Measurements from ENCODE around the gene DPRX. TPM values are rescaled to one million over a fixed set of nuclear protein-coding genes. Genes with fewer than 3 reads are reported as not detected.
"Not testable (repeated sequence)": the region's sequence is repeated elsewhere in the genome, so short reads cannot be mapped to it uniquely, and the experiment has no call there.

DPRX gene
- total RNA-seq, 2 experiments from 2014 or later = not detected

DNA sequence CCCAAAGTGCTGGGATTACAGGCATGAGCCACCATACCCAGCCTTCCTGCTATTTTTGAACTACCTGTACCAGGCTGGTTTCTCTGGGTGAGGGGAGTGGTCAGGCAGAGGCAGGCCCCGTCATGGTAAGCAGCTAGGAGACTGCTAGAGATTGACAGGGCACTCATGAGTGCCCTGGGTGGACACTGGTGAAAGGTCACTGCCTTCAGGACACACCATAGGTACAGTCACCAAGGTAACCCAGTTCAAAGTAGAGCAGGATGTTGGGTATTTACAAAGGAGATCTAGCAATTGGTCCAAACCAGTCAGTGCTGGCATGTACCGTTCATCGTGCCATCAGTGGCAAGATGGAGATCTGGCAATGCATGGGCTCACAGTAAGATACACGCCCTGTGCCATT is 25.5 kb downstream of the DPRX start:
- POLR2A ChIA-PET = no interaction called here
- Mint-ChIP-seq H3K4me3 (no peak overlapping the region), H3K27ac (no peak overlapping the region), H3K9me3 (peaks cover 29% of the 10 kb centered on the region), H3K4me1 (no peaks in the 10 kb centered on the region), H3K36me3 (ENCODE audit: low read depth) (no peaks in the 10 kb centered on the region), H3K27me3 (no peaks in the 10 kb centered on the region)
- no peak for DNase-seq
- CTCF ChIA-PET = no interaction called here

DNA sequence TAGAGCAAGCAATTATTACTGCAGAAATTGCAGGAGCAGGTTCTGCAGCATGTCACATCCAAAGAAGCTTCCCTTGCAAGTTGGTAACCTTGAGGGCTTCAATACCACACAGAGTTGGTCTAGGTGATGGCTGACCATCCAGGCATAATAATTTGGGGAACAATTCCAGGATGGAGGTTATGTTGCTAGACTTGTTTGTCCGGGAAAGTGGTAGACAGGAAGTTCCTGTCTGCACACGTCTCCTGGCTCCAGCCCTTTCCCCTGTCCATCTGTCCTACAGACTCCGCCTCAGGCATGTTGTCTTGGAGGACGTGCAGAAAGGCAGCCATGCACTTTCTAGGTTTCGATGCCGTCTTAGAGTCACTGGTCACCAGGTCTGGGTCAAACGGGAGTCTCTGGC is 26.0 kb downstream of the DPRX start:
- Mint-ChIP-seq H3K4me3 (no peak overlapping the region), H3K4me1 (no peaks in the 10 kb centered on the region), H3K27ac (no peak overlapping the region), H3K27me3 (no peaks in the 10 kb centered on the region), H3K9me3 (peaks cover 28% of the 10 kb centered on the region), H3K36me3 (ENCODE audit: low read depth) (no peaks in the 10 kb centered on the region)
- ChIA-PET CTCF (no interaction called here), POLR2A (no interaction called here)
- no peak for DNase-seq

DNA sequence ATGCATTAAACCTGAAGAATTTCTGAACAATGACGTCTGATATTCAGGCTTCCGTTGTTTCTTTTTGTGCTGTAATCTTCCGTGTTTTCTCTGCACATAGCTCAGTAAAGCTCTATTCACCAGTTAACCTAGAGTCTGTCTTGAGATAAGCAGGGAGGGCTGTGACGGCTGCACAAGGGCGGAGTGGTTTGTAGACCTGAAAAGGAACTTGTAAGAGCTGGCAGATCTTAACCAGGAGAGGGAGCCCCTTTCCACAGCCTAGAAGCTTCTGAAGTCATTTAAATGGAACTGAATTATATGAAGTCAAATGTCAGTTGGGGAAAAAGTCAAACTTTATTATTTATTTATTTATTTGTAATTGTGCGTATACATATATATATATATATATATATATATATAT is 27.5 kb downstream of the DPRX start:
- Mint-ChIP-seq H3K27ac (no peak overlapping the region), H3K36me3 (ENCODE audit: low read depth) (no peaks in the 10 kb centered on the region), H3K27me3 (no peaks in the 10 kb centered on the region), H3K4me3 (no peak overlapping the region), H3K4me1 (no peaks in the 10 kb centered on the region), H3K9me3 (peaks cover 28% of the 10 kb centered on the region)
- POLR2A ChIA-PET = no interaction called here
- CTCF ChIA-PET = interaction anchor here (0.6 to 1.2 kb wide), 2 partner anchors 85 to 133 kb away, joined by 3 to 4 read pairs; no protein-coding TSS in a partner anchor
- DNase-seq = no peak

DNA sequence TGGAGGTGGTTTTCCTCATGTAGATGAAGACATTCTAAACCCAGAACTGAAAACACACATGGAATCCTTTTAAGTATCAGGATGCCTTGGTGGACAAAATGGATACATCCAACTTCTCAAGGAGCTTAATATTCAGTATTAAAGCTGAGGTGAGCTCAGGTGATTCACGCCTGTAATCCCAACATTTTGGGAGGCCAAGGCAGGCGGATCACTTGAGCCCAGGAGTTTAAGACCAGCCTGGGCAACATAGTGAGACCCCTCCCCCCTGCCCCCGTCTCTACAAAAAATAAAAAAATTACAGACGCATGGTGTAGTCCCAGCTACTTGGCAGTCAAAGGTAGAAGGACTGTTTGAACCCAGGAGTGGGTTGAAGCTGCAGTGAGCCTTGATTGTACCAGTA is 28.8 kb downstream of the DPRX start:
- Mint-ChIP-seq H3K36me3 (ENCODE audit: low read depth) (no peaks in the 10 kb centered on the region), H3K4me3 (no peak overlapping the region), H3K27me3 (no peaks in the 10 kb centered on the region), H3K4me1 (no peaks in the 10 kb centered on the region), H3K9me3 (peaks cover 25% of the 10 kb centered on the region), H3K27ac (no peak overlapping the region)
- DNase-seq = no peak
- ChIA-PET CTCF (no interaction called here), POLR2A (no interaction called here)

DNA sequence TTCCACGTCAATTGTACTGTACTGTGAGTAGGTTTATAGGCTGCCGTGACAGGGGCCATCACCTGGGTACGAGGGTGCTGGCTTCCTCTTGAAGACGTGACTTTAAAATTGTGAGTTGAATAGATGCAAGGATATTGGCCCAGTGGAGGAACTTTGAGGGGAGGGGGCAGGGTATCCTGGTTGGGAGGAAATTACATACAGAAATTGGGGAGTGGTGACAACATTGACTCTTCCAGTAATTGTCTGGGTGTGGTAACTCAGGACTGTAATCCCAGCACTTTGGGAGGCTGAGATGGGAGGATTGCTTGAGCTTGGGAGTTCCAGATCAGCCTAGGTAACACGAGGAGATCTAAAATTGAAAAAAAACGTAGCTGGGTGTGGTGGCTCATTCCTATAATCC is 30.4 kb downstream of the DPRX start:
- ChIA-PET POLR2A (no interaction called here), CTCF (no interaction called here)
- Mint-ChIP-seq H3K36me3 (ENCODE audit: low read depth) (no peaks in the 10 kb centered on the region), H3K4me3 (no peak overlapping the region), H3K27ac (no peak overlapping the region), H3K27me3 (no peaks in the 10 kb centered on the region), H3K4me1 (no peaks in the 10 kb centered on the region), H3K9me3 (peaks cover 21% of the 10 kb centered on the region)
- DNase-seq = no peak

DNA sequence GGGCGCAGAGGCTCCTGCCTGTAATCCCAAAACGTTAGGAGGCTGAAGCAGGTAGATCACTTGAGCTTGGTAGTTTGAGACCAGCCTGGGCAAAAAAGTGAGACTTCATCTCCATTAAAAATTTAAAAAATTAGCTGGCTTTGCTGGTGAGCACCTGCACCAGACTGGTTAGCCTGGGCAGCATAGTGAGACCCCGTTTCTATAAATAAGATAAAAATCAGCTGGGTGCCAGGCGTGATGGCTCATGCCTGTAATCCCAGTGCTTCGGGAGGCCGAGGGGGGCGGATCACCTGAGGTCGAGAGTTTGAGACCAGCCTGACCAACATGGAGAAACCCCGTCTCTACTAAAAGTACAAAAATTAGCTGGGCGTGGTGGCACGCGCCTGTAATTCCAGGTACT is 32.4 kb downstream of the DPRX start:
- Mint-ChIP-seq H3K4me1 (no peaks in the 10 kb centered on the region), H3K4me3 (no peak overlapping the region), H3K27me3 (no peaks in the 10 kb centered on the region), H3K9me3 (peaks cover 6% of the 10 kb centered on the region), H3K27ac (no peak overlapping the region), H3K36me3 (ENCODE audit: low read depth) (no peaks in the 10 kb centered on the region)
- ChIA-PET POLR2A (no interaction called here), CTCF (no interaction called here)
- DNase-seq = no peak

DNA sequence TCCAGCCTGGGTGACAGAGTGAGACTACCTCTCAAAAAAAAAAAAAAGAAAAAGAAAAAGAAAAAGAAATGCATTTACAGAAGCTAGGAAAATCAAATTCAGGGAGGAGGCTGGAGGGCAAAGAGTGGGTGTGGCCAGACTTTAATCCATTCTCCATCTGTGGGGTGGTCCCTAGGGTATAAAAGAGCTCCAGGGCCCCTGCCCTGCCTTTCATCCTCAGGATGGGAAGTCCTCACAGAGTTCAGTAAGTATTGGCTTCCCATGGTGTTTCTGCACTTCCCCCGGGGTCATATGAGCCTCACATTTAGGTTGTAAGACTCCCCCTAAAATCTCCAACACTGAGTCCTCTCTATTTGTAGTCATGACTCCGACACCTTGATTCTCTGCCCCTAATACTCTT is 33.0 kb downstream of the DPRX start:
- Mint-ChIP-seq H3K27ac (no peak overlapping the region), H3K9me3 (peaks cover 4% of the 10 kb centered on the region), H3K27me3 (no peaks in the 10 kb centered on the region), H3K4me1 (no peaks in the 10 kb centered on the region), H3K36me3 (ENCODE audit: low read depth) (no peaks in the 10 kb centered on the region), H3K4me3 (no peak overlapping the region)
- ChIA-PET CTCF (interaction anchor here (0.6 kb wide), 1 partner anchor 66 kb away, joined by 3 read pairs; no protein-coding TSS in a partner anchor), POLR2A (no interaction called here)
- no peak for DNase-seq

DNA sequence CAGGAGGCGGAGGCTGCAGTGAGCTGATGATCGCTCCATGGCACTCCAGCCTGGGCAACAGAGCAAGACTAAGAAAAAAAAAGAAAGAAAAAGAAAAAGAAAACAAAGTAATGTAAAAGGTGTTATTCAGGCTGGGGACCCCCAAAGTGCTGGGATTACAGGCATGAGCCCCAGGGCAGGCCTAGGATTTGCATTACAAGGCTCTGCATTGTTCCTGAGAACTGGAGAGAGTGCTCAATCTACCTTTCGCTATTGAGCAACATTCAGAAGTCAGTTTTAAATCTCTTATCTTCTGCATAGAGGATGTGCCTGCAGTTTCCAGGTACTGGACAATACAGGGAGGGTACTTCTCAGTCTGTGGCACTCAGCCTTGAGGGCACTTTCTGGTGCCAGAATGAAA is 34.5 kb downstream of the DPRX start:
- CTCF ChIA-PET; H3K36me3 Mint-ChIP-seq (ENCODE audit: low read depth); H3K27me3 Mint-ChIP-seq; H3K9me3 Mint-ChIP-seq; H3K4me3 Mint-ChIP-seq; POLR2A ChIA-PET; DNase-seq; H3K27ac Mint-ChIP-seq; H3K4me1 Mint-ChIP-seq: not testable (repeated sequence)

DNA sequence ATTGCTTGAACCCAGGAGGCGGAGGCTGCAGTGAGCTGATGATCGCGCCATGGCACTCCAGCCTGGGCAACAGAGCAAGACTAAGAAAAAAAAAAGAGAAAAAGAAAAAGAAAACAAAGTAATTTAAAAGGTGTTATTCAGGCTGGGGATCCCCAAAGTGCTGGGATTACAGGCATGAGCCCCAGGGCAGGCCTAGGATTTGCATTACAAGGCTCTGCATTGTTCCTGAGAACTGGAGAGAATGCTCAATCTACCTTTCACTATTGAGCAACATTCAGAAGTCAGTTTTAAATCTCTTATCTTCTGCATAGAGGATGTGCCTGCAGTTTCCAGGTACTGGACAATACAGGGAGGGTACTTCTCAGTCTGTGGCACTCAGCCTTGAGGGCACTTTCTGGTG is 37.0 kb downstream of the DPRX start:
- H3K4me3 Mint-ChIP-seq, POLR2A ChIA-PET: not testable (repeated sequence)

DNA sequence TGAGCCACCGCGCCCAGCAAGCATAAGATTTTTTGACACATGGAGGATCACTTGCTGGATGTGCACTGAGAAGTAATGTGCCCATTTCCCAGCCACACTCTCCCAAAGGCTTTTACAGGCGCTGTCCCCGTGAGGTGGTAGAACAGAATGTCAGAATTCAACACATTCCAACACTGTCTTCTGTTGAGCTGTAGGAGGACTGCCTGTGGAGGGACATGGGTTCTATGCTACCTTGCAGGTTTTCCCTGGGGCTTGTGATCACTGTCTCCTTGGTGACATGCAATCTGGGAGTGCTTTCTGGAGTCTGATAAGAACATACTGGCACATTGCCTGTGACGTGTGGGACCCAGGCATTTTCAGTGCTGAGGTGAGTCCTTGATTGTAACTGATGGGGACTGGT is 38.5 kb downstream of the DPRX start:
- ChIA-PET POLR2A (no interaction called here), CTCF (no interaction called here)
- no peak overlapping the region for H3K27ac Mint-ChIP-seq

More for the DNA sequence above, 37.0 kb downstream of the DPRX start:
- H3K36me3 Mint-ChIP-seq (ENCODE audit: low read depth); H3K4me1 Mint-ChIP-seq; CTCF ChIA-PET; DNase-seq; H3K27ac Mint-ChIP-seq; H3K27me3 Mint-ChIP-seq: not testable (repeated sequence)
- H3K9me3 Mint-ChIP-seq = peaks cover 11% of the 10 kb centered on the region

DNA sequence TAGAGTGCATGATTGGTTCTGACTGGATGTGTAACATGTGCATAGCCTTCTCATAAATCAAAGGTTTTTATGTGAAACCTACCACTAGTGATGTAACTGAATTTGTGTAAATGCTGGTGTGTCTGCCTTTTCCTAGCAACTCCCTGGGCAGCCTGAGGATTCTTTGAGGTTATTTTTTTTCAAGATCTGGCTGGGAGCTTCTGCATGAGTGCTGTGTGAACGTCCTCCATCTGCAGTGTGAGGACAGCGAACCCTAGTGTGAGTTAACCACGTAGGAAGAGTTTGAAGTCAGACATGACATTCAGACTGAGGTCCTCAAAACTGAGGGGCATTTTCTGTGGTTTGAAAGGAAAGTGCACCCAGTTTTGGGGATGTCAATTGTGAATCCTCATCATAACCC is 39.9 kb downstream of the DPRX start:
- Mint-ChIP-seq H3K27ac (no peak overlapping the region), H3K4me3 (no peak overlapping the region), H3K27me3 (no peaks in the 10 kb centered on the region), H3K4me1 (no peaks in the 10 kb centered on the region), H3K36me3 (ENCODE audit: low read depth) (no peaks in the 10 kb centered on the region), H3K9me3 (peaks cover 15% of the 10 kb centered on the region)
- CTCF ChIA-PET = no interaction called here
- DNase-seq = no peak
- POLR2A ChIA-PET = no interaction called here

More for the DNA sequence above, 38.5 kb downstream of the DPRX start:
- no peak for DNase-seq
- H3K4me1 Mint-ChIP-seq = no peaks in the 10 kb centered on the region
- no peak overlapping the region for H3K4me3 Mint-ChIP-seq
- peaks cover 14% of the 10 kb centered on the region for H3K9me3 Mint-ChIP-seq
- no peaks in the 10 kb centered on the region for H3K36me3 Mint-ChIP-seq (ENCODE audit: low read depth)
- no peaks in the 10 kb centered on the region for H3K27me3 Mint-ChIP-seq

Other genes starting within 250 kb of the DPRX start
- gene ZNF765, start 236.8 kb upstream of the DPRX start, total RNA-seq = 10 to 100 TPM; 11.8 to 12.7 TPM
- 10 to 100 TPM; 11.9 to 12.9 TPM for gene ZNF761, start 200.0 kb upstream of the DPRX start, total RNA-seq
- 1 to 10 TPM; 3.8 to 3.9 TPM for gene ZNF813, start 164.3 kb upstream of the DPRX start, total RNA-seq
- gene ZNF331, start 93.9 kb upstream of the DPRX start, total RNA-seq = 10 to 100 TPM; 18.0 to 19.9 TPM
- gene NLRP12, start 192.3 kb downstream of the DPRX start, total RNA-seq = under 1 TPM in 1 of 2 experiments, not detected in 1; 0.08 TPM
- 100 to 1,000 TPM; 109 TPM for gene MYADM, start 235.9 kb downstream of the DPRX start, total RNA-seq

Data from activated CD4-positive, alpha-beta memory T cell treated with anti-CD3 and anti-CD28 coated beads, Interleukin-2, amount 10 ng/mL, durations not matched to agents 7 days and 5 days (primary cell).